Transverse colon (tissue), 4 donors: ENCODE measurements around the gene GPX7. TPM values are rescaled to one million over a fixed set of nuclear protein-coding genes. Genes with fewer than 3 reads are reported as not detected.

Experiments
- DNase-seq: peaks from one replicate; pipeline ENCODE4 v3.0.0-alpha.2; 2019
- H3K27ac ChIP-seq, 4 donors: fragments of 200-600 bp; sonication (generic); 2 replicates each; pipeline ENCODE4 v1.5.1; 2016 to 2018; ENCODE audit warnings: inconsistent platforms in 4 of 4
- H3K27me3 ChIP-seq: fragments of 200-600 bp; sonication (generic); 2 replicates; pipeline ENCODE4 v1.5.1; 2017; ENCODE audit warnings: inconsistent platforms
- H3K36me3 ChIP-seq, 4 donors: fragments of 200-600 bp; sonication (generic); 2 replicates each; pipeline ENCODE4 v1.5.1; 2017 to 2019; ENCODE audit warnings: inconsistent platforms in 4 of 4
- H3K4me1 ChIP-seq, 4 donors: fragments of 200-600 bp; sonication (generic); 2 replicates each; pipeline ENCODE4 v1.5.1; 2017 to 2020; ENCODE audit warnings: inconsistent platforms in 4 of 4
- H3K4me3 ChIP-seq, 4 donors: fragments of 200-600 bp; sonication (generic); 1 replicate in 1 of 4; 2 replicates in 3 of 4; pipeline versions ENCODE4 v1.5.1 to v1.6.1; 2017 to 2019; ENCODE audit warnings: inconsistent platforms in 4 of 4
- H3K9me3 ChIP-seq, 2 donors: fragments of 200-600 bp; sonication (generic); 2 replicates each; pipeline ENCODE4 v1.5.1; 2017 to 2019; ENCODE audit warnings: inconsistent platforms in 2 of 2
- EP300 ChIP-seq: sonication (generic); formaldehyde crosslinking; IDR thresholded peaks from one replicate; pipeline ENCODE4 v1.6.1; 2017; ENCODE audit warnings: antibody characterized with exemption, low read depth
- POLR2A ChIP-seq: fragments of 450-650 bp; IDR thresholded peaks from one replicate; pipeline ENCODE4 v1.6.1; 2016; ENCODE audit warnings: antibody characterized with exemption, mild to moderate bottlenecking, moderate library complexity
- POLR2AphosphoS5 ChIP-seq, 3 donors: sonication (generic); formaldehyde crosslinking; IDR thresholded peaks; one replicate each; pipeline ENCODE4 v1.6.1; 2016; ENCODE audit warnings: antibody characterized with exemption in 3 of 3
- WGBS, 2 donors: methylation state at CpG; one replicate each; pipeline ENCODE4 v1.1.5; 2018; ENCODE audit warnings: low coverage in 1 of 2; 5-methylcytosine and 5-hydroxymethylcytosine counted together
- in situ Hi-C, 4 donors: fragments of 200-750 bp; cut with MboI; loops; one replicate each; pipeline versions ENCODE4 v1.15.0 to v1.15.1; 2017; ENCODE audit warnings: low sequenced_read_pairs in 3 of 4, low pct_ligation_motif_present in 1 of 4, low pct_unique_long_range_greater_than_20kb in 1 of 4
- intact Hi-C: fragments of 100-400 bp; cut with DNase I; formaldehyde crosslinking; loops from one replicate; pipeline ENCODE4 v1.15.1; 2023; ENCODE audit warnings: low total_unique reads
- total RNA-seq, 4 donors: library from RNA; depleted of rRNA; stranded (reverse); fragments of >200 nt; gene quantifications; one replicate each; pipeline ENCODE4 v1.1.0, GENCODE V29; 2016
- TF ChIP-seq, protein P1 (sequence below), 5 experiments: fragments of 200-600 bp in 3 of 5; fragments of 450-650 bp in 2 of 5; sonication (generic) in 3 of 5; IDR thresholded peaks; 1 replicate in 2 of 5; 2 replicates in 3 of 5; pipeline ENCODE4 v1.5.1; 2016 to 2017; ENCODE audit warnings: antibody characterized with exemption in 5 of 5, inconsistent platforms in 3 of 5, mild to moderate bottlenecking in 2 of 5, moderate library complexity in 1 of 5

GPX7 gene
- total RNA-seq, 4 donors from 2014 or later = 3.3 to 16.5 (median 5.6) TPM

DNA sequence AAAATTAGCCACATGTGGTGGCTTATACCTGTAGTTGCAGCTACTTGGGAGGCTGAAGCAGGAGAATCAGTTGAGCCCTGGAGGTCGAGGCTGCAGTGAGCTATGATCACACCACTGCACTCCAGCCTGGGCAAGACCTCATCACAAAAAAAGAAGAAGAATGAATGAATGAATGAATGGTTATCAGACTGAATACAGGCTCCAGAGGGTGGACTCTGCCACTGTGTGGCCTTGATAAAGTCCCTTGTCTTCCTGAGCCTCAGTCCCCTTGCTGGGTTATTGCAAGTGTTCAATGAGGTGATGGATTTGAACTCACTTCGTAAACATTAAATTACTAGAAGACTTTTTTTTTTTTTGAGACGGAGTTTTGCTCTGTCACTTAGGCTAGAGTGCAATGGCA lies 55.5 kb downstream of the GPX7 start:
- TF ChIP-seq, protein P1, sequence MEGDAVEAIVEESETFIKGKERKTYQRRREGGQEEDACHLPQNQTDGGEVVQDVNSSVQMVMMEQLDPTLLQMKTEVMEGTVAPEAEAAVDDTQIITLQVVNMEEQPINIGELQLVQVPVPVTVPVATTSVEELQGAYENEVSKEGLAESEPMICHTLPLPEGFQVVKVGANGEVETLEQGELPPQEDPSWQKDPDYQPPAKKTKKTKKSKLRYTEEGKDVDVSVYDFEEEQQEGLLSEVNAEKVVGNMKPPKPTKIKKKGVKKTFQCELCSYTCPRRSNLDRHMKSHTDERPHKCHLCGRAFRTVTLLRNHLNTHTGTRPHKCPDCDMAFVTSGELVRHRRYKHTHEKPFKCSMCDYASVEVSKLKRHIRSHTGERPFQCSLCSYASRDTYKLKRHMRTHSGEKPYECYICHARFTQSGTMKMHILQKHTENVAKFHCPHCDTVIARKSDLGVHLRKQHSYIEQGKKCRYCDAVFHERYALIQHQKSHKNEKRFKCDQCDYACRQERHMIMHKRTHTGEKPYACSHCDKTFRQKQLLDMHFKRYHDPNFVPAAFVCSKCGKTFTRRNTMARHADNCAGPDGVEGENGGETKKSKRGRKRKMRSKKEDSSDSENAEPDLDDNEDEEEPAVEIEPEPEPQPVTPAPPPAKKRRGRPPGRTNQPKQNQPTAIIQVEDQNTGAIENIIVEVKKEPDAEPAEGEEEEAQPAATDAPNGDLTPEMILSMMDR (IDR thresholded peaks at IDR 0.05) = no peak
- TF ChIP-seq EP300 (no peak), POLR2A (no peak), POLR2AphosphoS5 (IDR thresholded peaks at IDR 0.05) (no peak)
- Histone ChIP-seq H3K4me1 (no peaks in the 10 kb centered on the region), H3K9me3 (no peaks in the 10 kb centered on the region), H3K27me3 (no peaks in the 10 kb centered on the region), H3K4me3 (no peak overlapping the region), H3K27ac (no peak overlapping the region), H3K36me3 (no peaks in the 10 kb centered on the region)
- no peak for DNase-seq
- intact Hi-C loops = no loop called here
- in situ Hi-C loops = no loop called here
- 92 to 100% methylated on average over 2 to 3 of the region's 3 CpGs for WGBS, 2 donors

Other genes with a start within 250 kb of the GPX7 start
- 10 to 100 TPM; 31.0 to 45.9 (median 39.2) TPM for gene CC2D1B, start 236.2 kb upstream of the GPX7 start, total RNA-seq
- 1 to 10 TPM in 2 of 4 donors, under 1 TPM in 1, not detected in 1; 1.00 to 1.7 (median 1.6) TPM for gene ORC1, start 197.9 kb upstream of the GPX7 start, total RNA-seq
- 10 to 100 TPM in 3 of 4 donors, 1 to 10 TPM in 1; 4.0 to 25.5 (median 20.1) TPM for gene PRPF38A, start 197.8 kb upstream of the GPX7 start, total RNA-seq
- 10 to 100 TPM; 12.3 to 55.3 (median 27.4) TPM for gene TUT4, start 49.3 kb upstream of the GPX7 start, total RNA-seq
- 1 to 10 TPM in 2 of 4 donors, not detected in 2; 3.2 to 8.2 TPM for gene SHISAL2A, start 30.8 kb downstream of the GPX7 start, total RNA-seq
- gene COA7, start 96.0 kb downstream of the GPX7 start, total RNA-seq = 10 to 100 TPM in 2 of 4 donors, 1 to 10 TPM in 2; 2.2 to 12.7 (median 9.1) TPM
- 10 to 100 TPM; 16.9 to 75.9 (median 45.2) TPM for gene ZYG11B, start 124.1 kb downstream of the GPX7 start, total RNA-seq
- gene ZYG11A, start 240.4 kb downstream of the GPX7 start, total RNA-seq = under 1 TPM in 1 of 4 donors, not detected in 3; 0.32 TPM